M059J (cell line): ENCODE measurements around the gene CTCF. TPM values are rescaled to one million over a fixed set of nuclear protein-coding genes. Genes with fewer than 3 reads are reported as not detected.

Source experiments
- DNase-seq: peaks from one replicate; pipeline ENCODE4 v3.0.0-alpha.2; 2012; ENCODE audit warnings: low read depth
- total RNA-seq: library from RNA; depleted of rRNA; stranded (reverse); fragments of >200 nt; shearing (Covaris generic); gene quantifications from 2 replicates; pipeline ENCODE4 v1.2.3, GENCODE V29; 2014

The CTCF gene
- total RNA-seq, 1 experiment from 2014 or later = 38.8 TPM

DNA sequence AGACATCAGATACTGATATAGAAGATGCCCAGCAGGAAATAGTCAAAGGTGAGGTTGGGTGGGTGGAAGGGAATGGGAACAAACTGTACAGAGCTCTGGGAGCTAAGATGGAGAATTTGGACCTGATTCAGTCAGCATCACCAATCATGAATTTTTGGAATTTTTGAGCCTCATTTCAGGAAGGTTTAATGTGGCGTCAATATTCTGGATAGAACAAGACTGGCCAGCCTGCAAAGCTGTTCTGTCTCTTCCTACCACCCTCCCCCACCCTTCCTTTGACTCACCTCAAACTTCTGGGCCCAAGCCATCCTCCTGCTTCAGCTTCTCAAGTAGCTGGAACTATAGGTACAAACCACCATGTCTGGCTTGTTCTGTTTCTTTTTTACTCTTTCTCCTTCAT lies 32.6 kb downstream of the CTCF start:
- peak; percentile 58 for DNase-seq

DNA sequence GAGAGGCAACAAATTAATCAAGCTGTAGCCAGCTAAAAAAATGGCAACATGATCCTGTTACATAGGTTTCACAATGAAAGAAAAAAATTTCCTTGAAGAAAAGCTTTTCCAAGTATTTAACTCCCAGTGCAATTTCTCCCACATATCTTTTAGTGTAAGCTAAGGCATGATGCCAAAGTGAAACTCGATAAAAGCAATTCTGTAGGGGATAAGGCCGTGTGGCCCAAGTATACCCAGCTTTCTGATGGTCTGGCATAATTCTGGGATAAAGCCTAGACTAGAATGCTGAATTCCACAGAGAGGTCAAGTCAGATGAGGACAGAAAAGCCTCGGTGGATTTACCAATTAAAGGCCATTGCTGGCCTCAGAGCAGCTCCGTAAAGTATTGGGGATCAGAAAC lies 36.2 kb downstream of the CTCF start:
- no peak for DNase-seq

DNA sequence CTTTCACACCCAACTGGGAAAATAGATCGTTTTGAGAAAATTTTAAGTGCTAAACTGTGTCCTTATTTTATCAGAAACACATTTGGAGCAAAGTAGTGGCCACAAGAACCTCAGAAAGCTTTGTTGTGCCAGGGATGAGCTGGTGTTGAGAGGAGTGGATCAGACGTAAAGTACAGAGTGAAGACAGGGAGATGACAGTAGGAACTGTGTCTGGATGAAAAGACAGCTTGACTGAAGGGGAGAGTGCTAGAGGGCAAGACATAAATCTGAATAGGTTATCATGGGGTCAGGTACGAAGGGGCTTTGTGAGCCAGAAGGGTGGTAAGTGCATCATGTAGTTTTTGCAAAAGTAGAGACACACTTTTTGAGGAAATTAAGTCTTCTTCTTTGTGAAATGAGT lies 43.3 kb downstream of the CTCF start:
- no peak for DNase-seq

DNA sequence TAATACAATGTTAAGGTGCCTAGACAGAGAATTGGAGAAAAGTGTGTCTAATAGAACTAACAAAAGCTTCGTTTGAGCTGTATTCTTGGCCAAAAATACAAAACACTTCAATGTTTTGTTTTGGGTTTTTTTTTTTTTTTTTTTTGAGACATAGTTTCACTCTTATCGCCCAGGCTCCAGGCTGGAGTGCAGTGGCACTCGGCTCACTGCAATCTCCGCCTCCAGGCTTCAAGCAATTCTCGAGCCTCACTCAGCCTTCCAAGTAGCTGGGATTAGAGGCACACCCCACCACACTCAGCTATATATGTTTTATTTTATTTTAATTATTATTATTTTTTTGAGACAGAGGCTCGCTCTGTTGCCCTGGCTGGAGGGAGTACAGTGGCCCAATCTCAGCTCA lies 44.3 kb downstream of the CTCF start:
- DNase-seq = no peak

DNA sequence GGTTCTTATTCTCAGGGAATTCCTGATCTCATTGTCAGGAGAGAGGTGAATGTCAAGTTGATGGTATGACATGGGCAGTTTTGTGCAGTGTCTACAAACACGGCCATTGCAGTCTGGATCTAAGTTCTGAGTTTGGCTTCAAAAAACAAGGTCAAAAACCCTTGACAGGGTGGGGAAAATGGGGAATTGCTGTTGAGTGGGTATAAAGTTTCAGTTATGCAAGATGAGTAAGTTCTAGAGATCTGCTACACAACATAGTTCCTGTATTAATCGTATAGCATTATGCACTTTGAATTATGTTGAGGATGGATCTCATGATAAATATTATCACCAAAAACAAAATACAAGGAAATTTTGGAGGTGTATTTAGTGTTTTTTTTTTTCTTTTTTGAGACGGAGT lies 46.0 kb downstream of the CTCF start:
- DNase-seq = no peak

GRCh38 chr16:67613808-67614207 lies 51.5 kb downstream of the CTCF start:
- no peak for DNase-seq

GRCh38 chr16:67628216-67628615 lies 65.9 kb downstream of the CTCF start:
- no peak for DNase-seq

DNA sequence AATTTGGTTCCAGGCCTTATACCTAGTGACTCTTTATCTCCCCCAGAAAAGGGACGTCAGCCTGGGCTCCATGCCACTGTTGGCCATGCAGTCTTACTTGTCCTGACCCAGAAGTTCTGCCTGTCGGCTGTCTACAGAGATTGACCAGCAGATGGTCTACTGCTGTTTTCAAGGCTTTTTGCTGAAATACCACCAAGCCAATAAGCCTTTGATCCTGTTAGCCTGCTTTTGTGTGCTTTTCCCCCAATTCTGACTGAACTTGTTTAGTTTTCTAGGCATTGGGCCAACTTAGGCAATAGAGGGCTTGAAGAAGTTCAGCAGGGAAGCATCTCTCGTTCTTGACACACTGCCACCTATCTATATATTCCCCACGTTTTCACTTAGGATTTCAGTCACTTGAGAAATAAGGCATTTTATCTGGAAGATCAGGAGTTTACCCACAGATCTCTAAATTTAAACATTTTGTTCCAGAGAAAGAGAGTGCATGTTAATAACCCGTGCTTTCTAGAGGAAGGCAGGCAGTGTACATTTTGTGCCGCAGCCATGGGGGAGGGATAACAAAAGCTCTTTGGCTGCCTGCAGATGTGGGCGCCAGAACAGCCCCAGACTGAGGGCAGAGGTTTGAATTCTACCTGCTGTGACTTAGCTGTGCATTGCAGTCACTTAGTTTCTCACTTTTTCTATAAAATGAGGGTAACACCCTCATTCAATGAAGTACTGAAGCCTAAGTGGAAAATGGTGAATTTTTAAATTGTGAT lies 70.3 kb downstream of the CTCF start:
- DNase-seq = no peak

GRCh38 chr16:67636713-67637112 lies 74.4 kb downstream of the CTCF start:
- no peak for DNase-seq

DNA sequence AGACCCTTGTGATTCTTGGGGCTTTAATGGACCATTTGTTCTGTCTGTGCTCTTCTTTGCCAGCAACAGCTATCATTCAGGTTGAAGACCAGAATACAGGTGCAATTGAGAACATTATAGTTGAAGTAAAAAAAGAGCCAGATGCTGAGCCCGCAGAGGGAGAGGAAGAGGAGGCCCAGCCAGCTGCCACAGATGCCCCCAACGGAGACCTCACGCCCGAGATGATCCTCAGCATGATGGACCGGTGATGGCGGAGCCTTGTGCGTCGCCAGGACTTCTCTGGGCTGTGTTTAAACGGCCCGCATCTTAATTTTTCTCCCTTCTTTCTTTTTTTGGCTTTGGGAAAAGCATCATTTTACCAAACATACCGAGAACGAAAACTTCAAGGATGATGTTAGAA lies 75.3 kb downstream of the CTCF start:
- no peak for DNase-seq

DNA sequence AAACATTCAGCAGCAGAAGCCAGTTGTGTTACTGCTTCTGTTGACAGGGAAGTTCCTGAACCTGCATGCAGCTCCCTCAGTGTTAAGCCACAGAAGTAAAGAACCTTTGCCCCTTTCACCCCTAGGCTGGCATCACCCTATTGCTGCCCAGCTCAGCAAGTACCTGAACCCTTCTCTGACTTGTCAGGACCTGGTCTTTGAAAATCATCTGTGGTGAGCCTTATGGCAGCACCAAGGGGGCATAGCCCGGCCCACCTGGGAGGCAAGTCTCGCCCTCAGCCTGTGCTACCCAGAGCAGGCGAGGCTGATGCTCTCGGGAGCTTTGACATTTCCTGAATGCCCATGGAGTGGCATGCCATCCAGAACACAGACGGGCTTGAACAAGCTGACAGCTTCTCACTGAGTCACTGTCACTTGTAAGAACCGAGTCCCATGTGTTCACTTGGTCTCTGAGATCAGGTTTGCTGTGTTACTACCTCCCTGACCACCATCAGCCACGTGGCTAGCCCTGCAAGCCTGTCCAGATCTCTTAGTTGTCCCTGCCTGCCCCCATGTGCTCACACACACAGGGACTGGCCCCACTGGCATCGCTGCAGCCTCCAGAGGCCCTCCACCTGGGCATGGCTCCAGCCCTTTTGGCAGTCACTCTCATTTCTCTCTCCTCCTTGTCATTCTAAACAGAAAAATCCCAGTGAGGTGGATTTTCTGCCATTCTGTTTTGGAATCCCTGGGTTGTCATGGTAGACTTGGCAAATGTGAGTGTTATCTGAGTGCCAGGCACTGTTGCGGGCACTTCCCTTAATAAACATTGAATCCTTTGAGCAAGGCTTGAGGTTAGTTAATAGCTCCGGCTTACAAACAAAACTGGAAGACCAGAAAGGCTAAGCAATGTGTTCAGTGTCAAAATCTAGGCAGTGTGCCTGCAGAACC lies 79.7 kb downstream of the CTCF start:
- peak; percentile 84 for DNase-seq

DNA sequence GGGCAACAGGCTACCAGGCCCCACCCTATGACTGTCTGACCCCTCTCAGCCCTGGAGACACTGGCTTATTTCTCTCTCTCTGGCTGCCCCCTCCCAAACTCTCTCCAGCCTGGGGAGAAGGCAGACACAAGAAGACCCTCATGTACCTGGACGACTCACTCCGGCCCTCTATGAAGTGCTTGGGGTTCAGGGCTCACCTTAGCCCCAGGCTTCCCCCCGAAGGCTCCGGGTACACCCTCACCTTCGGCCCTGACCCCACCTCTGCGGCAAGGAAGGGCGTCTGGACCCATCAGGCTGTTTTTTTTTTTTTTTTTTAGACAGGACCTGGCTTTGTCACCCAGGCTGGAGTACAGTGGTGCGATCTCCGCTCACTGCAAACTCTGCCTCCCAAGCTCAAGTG lies 81.7 kb downstream of the CTCF start:
- DNase-seq = no peak

GRCh38 chr16:67645397-67646121 lies 83.2 kb downstream of the CTCF start:
- DNase-seq = no peak

DNA sequence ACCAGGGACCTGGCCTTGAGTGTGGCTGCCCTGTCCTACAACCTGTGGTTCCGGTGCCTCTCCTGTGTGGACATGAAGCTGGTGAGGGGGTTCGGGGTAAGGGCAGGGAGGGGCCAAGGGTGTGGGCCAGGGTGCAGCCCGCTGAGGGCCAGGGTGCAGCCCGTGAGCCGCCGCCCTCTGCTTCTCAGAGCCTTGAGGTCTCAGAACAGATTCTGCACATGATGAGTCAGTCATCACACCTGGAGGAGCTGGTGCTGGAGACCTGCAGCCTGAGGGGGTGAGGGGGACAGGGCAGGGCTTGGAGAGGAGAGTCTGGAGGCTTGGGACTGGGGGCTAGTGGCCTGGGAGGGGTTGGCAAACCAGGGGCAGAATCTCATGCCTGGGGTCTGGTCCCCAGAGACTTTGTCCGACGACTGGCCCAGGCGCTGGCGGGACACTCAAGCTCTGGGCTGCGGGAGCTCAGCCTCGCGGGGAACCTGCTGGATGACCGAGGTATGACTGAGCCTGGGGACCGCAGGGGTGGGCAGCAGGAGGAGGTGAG lies 84.9 kb downstream of the CTCF start:
- no peak for DNase-seq

DNA sequence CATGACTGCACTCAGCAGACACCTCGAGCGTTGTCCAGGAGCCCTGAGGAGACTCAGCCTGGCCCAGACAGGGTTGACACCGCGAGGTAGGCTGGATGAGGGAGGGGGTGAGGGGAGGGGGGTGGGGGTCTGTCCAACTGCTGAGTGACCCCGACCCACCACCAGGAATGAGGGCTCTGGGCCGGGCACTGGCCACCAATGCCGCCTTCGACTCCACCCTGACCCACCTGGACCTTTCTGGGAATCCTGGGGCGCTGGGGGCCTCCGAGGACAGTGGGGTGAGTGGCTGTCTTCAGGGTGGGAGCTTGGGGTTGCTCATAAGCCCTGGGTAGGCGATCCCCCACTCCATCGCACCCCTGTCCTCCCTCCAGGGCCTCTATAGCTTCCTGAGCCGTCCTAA lies 85.4 kb downstream of the CTCF start:
- DNase-seq = no peak

GRCh38 chr16:67648088-67648763 lies 85.9 kb downstream of the CTCF start:
- no peak for DNase-seq

DNA sequence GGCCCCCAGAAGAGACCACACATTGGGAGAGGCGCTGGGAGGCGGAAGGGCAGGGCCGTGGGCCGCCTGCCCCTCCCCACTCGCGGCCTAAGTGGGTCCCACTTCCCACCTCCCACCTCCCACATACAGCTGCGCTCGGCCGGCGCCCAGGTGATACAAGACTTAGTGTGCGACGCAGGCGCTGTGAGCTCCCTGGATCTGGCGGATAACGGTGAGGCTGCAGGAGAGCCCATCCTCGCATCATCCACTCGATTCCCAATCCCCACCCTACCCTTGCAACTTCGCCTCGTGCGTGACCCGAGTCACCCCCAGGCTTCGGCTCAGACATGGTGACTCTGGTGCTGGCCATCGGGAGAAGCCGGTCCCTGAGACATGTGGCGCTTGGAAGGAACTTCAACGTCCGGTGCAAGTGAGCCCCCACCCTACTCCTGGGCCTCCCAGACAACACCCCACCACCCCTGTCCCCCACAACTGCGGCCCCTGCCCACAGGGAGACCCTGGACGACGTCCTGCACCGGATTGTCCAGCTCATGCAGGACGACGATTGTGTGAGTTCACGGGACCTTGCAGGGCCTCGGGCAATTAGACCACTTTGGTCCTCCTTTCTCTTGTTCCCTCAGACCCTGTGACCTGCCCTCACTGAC lies 86.6 kb downstream of the CTCF start:
- no peak for DNase-seq

DNA sequence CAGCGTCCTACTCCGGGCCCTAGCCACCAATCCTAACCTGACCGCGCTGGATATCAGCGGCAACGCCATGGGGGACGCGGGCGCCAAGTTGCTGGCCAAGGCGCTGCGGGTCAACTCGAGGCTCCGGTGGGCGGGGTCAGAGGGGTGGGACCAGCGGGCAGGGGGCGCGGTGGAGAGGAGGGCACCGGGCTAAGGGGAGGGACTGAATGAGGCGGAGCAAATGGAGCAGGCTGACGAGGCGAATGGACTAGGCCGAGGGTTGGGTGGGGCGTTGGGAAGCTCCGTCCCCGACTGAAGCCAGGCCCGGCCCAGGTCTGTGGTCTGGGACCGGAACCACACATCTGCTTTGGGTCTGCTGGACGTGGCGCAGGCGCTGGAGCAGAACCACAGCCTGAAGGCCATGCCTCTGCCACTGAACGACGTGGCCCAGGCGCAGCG lies 87.2 kb downstream of the CTCF start:
- DNase-seq = no peak

DNA sequence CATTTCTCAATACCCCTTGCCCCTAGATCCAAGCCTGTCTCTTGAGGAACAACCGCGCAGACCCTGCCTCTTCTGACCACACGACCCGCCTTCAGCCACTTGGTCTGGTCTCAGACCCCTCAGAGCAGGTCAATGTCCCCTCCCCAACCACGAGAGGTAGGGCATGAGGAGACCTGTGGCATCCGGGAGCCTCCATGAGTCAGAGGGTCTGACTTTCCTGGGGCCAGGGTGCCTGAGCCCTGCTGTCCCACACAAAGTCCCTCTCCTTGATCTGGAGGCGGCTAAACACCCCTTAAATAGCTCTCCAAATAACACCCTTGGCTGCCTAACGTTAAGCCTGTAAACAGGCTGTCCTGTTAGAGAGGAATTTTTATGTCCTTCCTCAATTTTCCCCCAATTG lies 87.7 kb downstream of the CTCF start:
- DNase-seq = no peak

DNA sequence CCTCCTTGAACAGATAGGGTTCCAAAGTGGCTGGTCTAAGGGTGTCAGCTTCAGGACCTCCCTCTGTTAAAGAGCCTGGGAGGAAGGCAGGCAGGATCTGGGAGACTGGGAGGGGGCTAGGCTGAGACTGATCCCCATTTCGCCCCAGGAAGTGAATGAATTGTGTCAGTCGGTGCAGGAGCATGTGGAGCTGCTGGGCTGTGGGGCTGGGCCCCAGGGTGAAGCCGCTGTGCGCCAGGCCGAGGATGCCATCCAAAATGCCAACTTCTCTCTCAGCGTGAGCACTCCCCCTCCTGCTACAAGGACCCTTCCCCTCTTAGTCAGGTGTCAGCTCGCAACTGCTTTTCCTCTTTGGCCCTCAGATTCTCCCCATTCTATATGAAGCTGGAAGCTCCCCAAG lies 88.7 kb downstream of the CTCF start:
- no peak for DNase-seq

- no peak for DNase-seq
Observed at GRCh38 chr16:67651847-67652246, 89.5 kb downstream of the CTCF start.
